ENCODE data around the gene ADPRS. TPM values are rescaled to one million over a fixed set of nuclear protein-coding genes. Genes with fewer than 3 reads are reported as not detected.

ADPRS gene
- total and polyA plus RNA-seq, 4 experiments from 2014 or later = 25.7 to 31.5 (median 27.7) TPM

GRCh38 chr1:36137226-36137625 lies 48.5 kb downstream of the ADPRS start:
- Mint-ChIP-seq H3K36me3 (peaks cover 26 to 46% of the 10 kb centered on the region in 2 donors), H3K9me3 (no peaks in the 10 kb centered on the region), H3K4me3 (no peak overlapping the region), H3K4me1 (peaks cover 6 to 25% (median 11%) of the 10 kb centered on the region in 4 donors), H3K27me3 (no peaks in the 10 kb centered on the region), H3K27ac (no peak overlapping the region)
- ChIA-PET POLR2A (ENCODE audit: partially characterized antibody) (no interaction called here), CTCF (ENCODE audit: partially characterized antibody) (interaction anchor here (1.5 to 3.0 kb wide), 2 partner anchors 12 to 51 kb away, joined by 5 to 14 read pairs; partner anchors contain the start of gene TRAPPC3)
- DNase-seq = no peak
- peaks cover 2% of the 10 kb centered on the region for H3K4me1 ChIP-seq (ENCODE audit: insufficient read depth, low read length)
- intact Hi-C loops (cut with micrococcal nuclease) = no loop called here
- H3K27me3 ChIP-seq (ENCODE audit: insufficient read depth, low read length) = no peaks in the 10 kb centered on the region
- H3K27ac ChIP-seq (ENCODE audit: low read depth, low read length) = no peak overlapping the region
- H3K4me3 ChIP-seq (ENCODE audit: low read length in 2 of 2) = no peak overlapping the region
- peaks cover 36% of the 10 kb centered on the region for H3K36me3 ChIP-seq (ENCODE audit: insufficient read depth, low read length)
- H3K9me3 ChIP-seq (ENCODE audit: control insufficient read depth in 1 of 2, low read length in 2 of 2) = no peaks in the 10 kb centered on the region

- peaks cover 36% of the 10 kb centered on the region for H3K36me3 ChIP-seq (ENCODE audit: insufficient read depth, low read length)
- peaks cover 6% of the 10 kb centered on the region for H3K4me1 ChIP-seq (ENCODE audit: insufficient read depth, low read length)
- Mint-ChIP-seq H3K4me1 (peaks cover 10 to 29% (median 13%) of the 10 kb centered on the region in 4 donors), H3K9me3 (no peaks in the 10 kb centered on the region), H3K36me3 (peaks cover 26 to 46% of the 10 kb centered on the region in 2 donors), H3K4me3 (no peak overlapping the region), H3K27me3 (no peaks in the 10 kb centered on the region), H3K27ac (peak overlapping the region in 1 of 7 donors; percentile 53)
- H3K27me3 ChIP-seq (ENCODE audit: insufficient read depth, low read length) = no peaks in the 10 kb centered on the region
- CTCF ChIA-PET (ENCODE audit: partially characterized antibody) = interaction anchor here (1.0 to 1.5 kb wide), 3 partner anchors 12 to 50 kb away, joined by 3 to 5 read pairs (median 3); partner anchors contain the start of gene TRAPPC3
- no peak overlapping the region for H3K27ac ChIP-seq (ENCODE audit: low read depth, low read length)
- intact Hi-C loops (cut with micrococcal nuclease) = no loop called here
- no peak overlapping the region for H3K4me3 ChIP-seq (ENCODE audit: low read length in 2 of 2)
- POLR2A ChIA-PET (ENCODE audit: partially characterized antibody) = no interaction called here
- no peaks in the 10 kb centered on the region for H3K9me3 ChIP-seq (ENCODE audit: control insufficient read depth in 1 of 2, low read length in 2 of 2)
- no peak for DNase-seq
Measured at GRCh38 chr1:36137776-36138175, 49.1 kb downstream of the ADPRS start.

GRCh38 chr1:36139521-36139920 lies 50.8 kb downstream of the ADPRS start:
- Mint-ChIP-seq H3K9me3 (no peaks in the 10 kb centered on the region), H3K4me1 (peaks cover 16 to 38% (median 22%) of the 10 kb centered on the region in 4 donors), H3K27ac (peak overlapping the region in 2 of 7 donors; percentile 19 to 42), H3K4me3 (no peak overlapping the region), H3K36me3 (peaks cover 26 to 50% of the 10 kb centered on the region in 2 donors), H3K27me3 (no peaks in the 10 kb centered on the region)
- no peak for DNase-seq
- H3K4me3 ChIP-seq (ENCODE audit: low read length in 2 of 2) = no peak overlapping the region
- H3K9me3 ChIP-seq (ENCODE audit: control insufficient read depth in 1 of 2, low read length in 2 of 2) = no peaks in the 10 kb centered on the region
- peaks cover 6% of the 10 kb centered on the region for H3K4me1 ChIP-seq (ENCODE audit: insufficient read depth, low read length)
- H3K27ac ChIP-seq (ENCODE audit: low read depth, low read length) = no peak overlapping the region
- no peaks in the 10 kb centered on the region for H3K27me3 ChIP-seq (ENCODE audit: insufficient read depth, low read length)
- ChIA-PET POLR2A (ENCODE audit: partially characterized antibody) (no interaction called here), CTCF (ENCODE audit: partially characterized antibody) (interaction anchor here (1.3 kb wide), 1 partner anchor 146 kb away, joined by 3 read pairs; no protein-coding TSS in a partner anchor)
- peaks cover 36% of the 10 kb centered on the region for H3K36me3 ChIP-seq (ENCODE audit: insufficient read depth, low read length)
- intact Hi-C loops (cut with micrococcal nuclease) = no loop called here

GRCh38 chr1:36142121-36142520 lies 53.4 kb downstream of the ADPRS start:
- no peak overlapping the region for H3K4me3 Mint-ChIP-seq
- intact Hi-C loops (cut with micrococcal nuclease) = no loop called here
- H3K27ac Mint-ChIP-seq = peak overlapping the region in 5 of 7 donors; percentile 2 to 82 (median 56)
- DNase-seq = no peak
- peaks cover 17 to 42% of the 10 kb centered on the region in 2 donors for H3K36me3 Mint-ChIP-seq
- peaks cover 12% of the 10 kb centered on the region for H3K4me1 ChIP-seq (ENCODE audit: insufficient read depth, low read length)
- H3K27ac ChIP-seq (ENCODE audit: low read depth, low read length) = no peak overlapping the region
- peaks cover 23 to 49% (median 27%) of the 10 kb centered on the region in 4 donors for H3K4me1 Mint-ChIP-seq
- H3K9me3 Mint-ChIP-seq = no peaks in the 10 kb centered on the region
- peaks cover 25% of the 10 kb centered on the region for H3K36me3 ChIP-seq (ENCODE audit: insufficient read depth, low read length)
- no peak overlapping the region for H3K4me3 ChIP-seq (ENCODE audit: low read length in 2 of 2)
- no peaks in the 10 kb centered on the region for H3K27me3 ChIP-seq (ENCODE audit: insufficient read depth, low read length)
- no peaks in the 10 kb centered on the region for H3K9me3 ChIP-seq (ENCODE audit: control insufficient read depth in 1 of 2, low read length in 2 of 2)
- ChIA-PET POLR2A (ENCODE audit: partially characterized antibody) (no interaction called here), CTCF (ENCODE audit: partially characterized antibody) (interaction anchor here (0.8 kb wide), 1 partner anchor 46 kb away, joined by 4 read pairs; no protein-coding TSS in a partner anchor)
- H3K27me3 Mint-ChIP-seq = no peaks in the 10 kb centered on the region

- Mint-ChIP-seq H3K27ac (peak overlapping the region in 3 of 7 donors; percentile 8 to 63 (median 14)), H3K4me3 (no peak overlapping the region), H3K36me3 (peaks cover 8 to 34% of the 10 kb centered on the region in 2 donors), H3K27me3 (no peaks in the 10 kb centered on the region), H3K4me1 (peaks cover 28 to 62% (median 35%) of the 10 kb centered on the region in 4 donors), H3K9me3 (no peaks in the 10 kb centered on the region)
- peaks cover 12% of the 10 kb centered on the region for H3K36me3 ChIP-seq (ENCODE audit: insufficient read depth, low read length)
- no peaks in the 10 kb centered on the region for H3K9me3 ChIP-seq (ENCODE audit: control insufficient read depth in 1 of 2, low read length in 2 of 2)
- H3K27me3 ChIP-seq (ENCODE audit: insufficient read depth, low read length) = no peaks in the 10 kb centered on the region
- H3K4me3 ChIP-seq (ENCODE audit: low read length in 2 of 2) = no peak overlapping the region
- peaks cover 25% of the 10 kb centered on the region for H3K4me1 ChIP-seq (ENCODE audit: insufficient read depth, low read length)
- intact Hi-C loops (cut with micrococcal nuclease) = no loop called here
- no peak overlapping the region for H3K27ac ChIP-seq (ENCODE audit: low read depth, low read length)
- CTCF ChIA-PET (ENCODE audit: partially characterized antibody) = interaction anchor here (0.6 kb wide), 1 partner anchor 1884 kb away, joined by 4 read pairs; no protein-coding TSS in a partner anchor
- no peak for DNase-seq
- POLR2A ChIA-PET (ENCODE audit: partially characterized antibody) = no interaction called here
Measured at GRCh38 chr1:36143424-36143823, 54.7 kb downstream of the ADPRS start.

Other genes starting within 250 kb of the ADPRS start
- 10 to 100 TPM; 26.5 to 27.3 TPM for gene AGO1, start 205.7 kb upstream of the ADPRS start, total RNA-seq
- gene AGO1, start 205.7 kb upstream of the ADPRS start, polyA plus RNA-seq = 1 to 10 TPM; 7.4 to 9.0 TPM
- 10 to 100 TPM; 45.6 to 47.3 TPM for gene AGO3, start 157.8 kb upstream of the ADPRS start, total RNA-seq
- gene AGO3, start 157.8 kb upstream of the ADPRS start, polyA plus RNA-seq = 10 to 100 TPM; 11.2 to 13.4 TPM
- gene TEKT2, start 4.8 kb upstream of the ADPRS start, total RNA-seq = not detected
- not detected for gene TEKT2, start 4.8 kb upstream of the ADPRS start, polyA plus RNA-seq
- gene COL8A2, start 36.3 kb downstream of the ADPRS start, total RNA-seq = under 1 TPM; 0.25 to 0.26 TPM
- gene COL8A2, start 36.3 kb downstream of the ADPRS start, polyA plus RNA-seq = not detected
- 10 to 100 TPM; 51.8 to 56.4 TPM for gene TRAPPC3, start 60.6 kb downstream of the ADPRS start, total RNA-seq
- gene TRAPPC3, start 60.6 kb downstream of the ADPRS start, polyA plus RNA-seq = 100 to 1,000 TPM; 107 to 190 TPM
- gene MAP7D1, start 67.3 kb downstream of the ADPRS start, total RNA-seq = 100 to 1,000 TPM; 221 to 222 TPM
- 10 to 100 TPM in 1 of 2 donors, 1 to 10 TPM in 1; 4.1 to 68.3 TPM for gene MAP7D1, start 67.3 kb downstream of the ADPRS start, polyA plus RNA-seq
- 100 to 1,000 TPM; 127 to 130 TPM for gene THRAP3, start 135.6 kb downstream of the ADPRS start, total RNA-seq
- 10 to 100 TPM; 58.5 to 98.6 TPM for gene THRAP3, start 135.6 kb downstream of the ADPRS start, polyA plus RNA-seq
- gene SH3D21, start 217.5 kb downstream of the ADPRS start, total RNA-seq = 1 to 10 TPM; 3.2 to 3.3 TPM
- gene SH3D21, start 217.5 kb downstream of the ADPRS start, polyA plus RNA-seq = not detected
- gene EVA1B, start 234.8 kb downstream of the ADPRS start, total RNA-seq = 1 to 10 TPM; 6.3 to 7.3 TPM
- gene EVA1B, start 234.8 kb downstream of the ADPRS start, polyA plus RNA-seq = 1 to 10 TPM; 5.2 to 8.1 TPM

All from CD4-positive, alpha-beta memory T cell (primary cell).